Neutrophil (primary cell): ENCODE results near the gene ADAMTSL5.

ENCODE experiments used
- H3K27ac ChIP-seq: fragments of 200-600 bp; sonication (generic); 2 replicates; pipeline ENCODE4 v1.5.1; 2016; ENCODE audit warnings: mild to moderate bottlenecking, moderate library complexity
- H3K27me3 ChIP-seq: fragments of 200-600 bp; sonication (generic); 2 replicates; pipeline ENCODE4 v1.6.0; 2016; ENCODE audit warnings: mild to moderate bottlenecking
- H3K36me3 ChIP-seq: fragments of 200-600 bp; sonication (generic); 2 replicates; pipeline ENCODE4 v1.5.1; 2017
- H3K4me1 ChIP-seq, 2 experiments: fragments of 200-600 bp in 1 of 2; sonication (generic) in 1 of 2; 1 replicate in 1 of 2; 2 replicates in 1 of 2; pipeline versions ENCODE4 v1.5.1 to v1.6.1; 2013 to 2016; ENCODE audit warnings: low read depth in 1 of 2, low read length in 1 of 2, mild to moderate bottlenecking in 1 of 2, moderate library complexity in 1 of 2; ENCODE audit not compliant: control insufficient read depth in 1 of 2, insufficient read depth in 1 of 2
- H3K4me3 ChIP-seq, 2 experiments: fragments of 200-600 bp in 1 of 2; sonication (generic) in 1 of 2; 1 replicate in 1 of 2; 2 replicates in 1 of 2; pipeline ENCODE4 v1.5.1; 2013 to 2016; ENCODE audit warnings: low read depth in 1 of 2, low read length in 1 of 2, mild to moderate bottlenecking in 1 of 2, moderate library complexity in 1 of 2
- H3K9me3 ChIP-seq: fragments of 200-600 bp; sonication (generic); 2 replicates; pipeline ENCODE4 v1.5.1; 2016
- CTCF ChIP-seq: fragments of 200-600 bp; sonication (generic); IDR thresholded peaks from 2 replicates; pipeline ENCODE4 v1.5.1; 2016; ENCODE audit warnings: antibody characterized with exemption

ADAMTSL5 gene

GRCh38 chr19:1475751-1476437 is 36.9 kb downstream of the ADAMTSL5 start:
- Histone ChIP-seq H3K4me1 (peaks cover 27 to 29% of the 10 kb centered on the region in 2 experiments), H3K27ac (no peak overlapping the region), H3K36me3 (peaks cover 33% of the 10 kb centered on the region), H3K4me3 (no peak overlapping the region), H3K27me3 (peaks cover 32% of the 10 kb centered on the region), H3K9me3 (no peaks in the 10 kb centered on the region)
- TF ChIP-seq CTCF: no peak

- Histone ChIP-seq H3K27ac (no peak overlapping the region), H3K27me3 (peaks cover 42% of the 10 kb centered on the region), H3K9me3 (no peaks in the 10 kb centered on the region), H3K4me3 (no peak overlapping the region), H3K4me1 (peaks cover 34 to 39% of the 10 kb centered on the region in 2 experiments), H3K36me3 (peaks cover 33% of the 10 kb centered on the region)
- TF ChIP-seq CTCF: no peak
These were observed 38.0 kb downstream of the ADAMTSL5 start for GRCh38 chr19:1474765-1475351.

GRCh38 chr19:1474011-1474764 is 38.6 kb downstream of the ADAMTSL5 start:
- Histone ChIP-seq H3K36me3 (peaks cover 33% of the 10 kb centered on the region), H3K4me3 (no peak overlapping the region), H3K27me3 (peaks cover 49% of the 10 kb centered on the region)

GRCh38 chr19:1473085-1473851 is 39.6 kb downstream of the ADAMTSL5 start:
- Histone ChIP-seq H3K4me1 (peaks cover 25 to 36% of the 10 kb centered on the region in 2 experiments), H3K27ac (no peak overlapping the region), H3K4me3 (no peak overlapping the region), H3K9me3 (no peaks in the 10 kb centered on the region), H3K36me3 (peaks cover 33% of the 10 kb centered on the region), H3K27me3 (peaks cover 58% of the 10 kb centered on the region)
- no peak for TF ChIP-seq CTCF

More at GRCh38 chr19:1474011-1474764, 38.6 kb downstream of the ADAMTSL5 start:
- TF ChIP-seq CTCF: no peak
- Histone ChIP-seq H3K4me1 (peaks cover 29 to 35% of the 10 kb centered on the region in 2 experiments), H3K9me3 (no peaks in the 10 kb centered on the region), H3K27ac (no peak overlapping the region)
